GM12875 (cell line): ENCODE results near the gene HRH2.
A peak's percentile ranks its signal among the peaks of the same experiment; 100 is the strongest.

Experiments used
- H3K4me3 ChIP-seq: one replicate; pipeline ENCODE4 v1.5.1; 2011; ENCODE audit warnings: low read depth, low read length, control low read depth
- TF ChIP-seq, protein P1 (sequence below): IDR thresholded peaks from 2 replicates; pipeline ENCODE4 v1.5.1; 2011; ENCODE audit warnings: low read depth, mild to moderate bottlenecking, control low read depth, inconsistent platforms, low read length, moderate library complexity, borderline replicate concordance; ENCODE audit not compliant: insufficient read depth

Gene HRH2

DNA sequence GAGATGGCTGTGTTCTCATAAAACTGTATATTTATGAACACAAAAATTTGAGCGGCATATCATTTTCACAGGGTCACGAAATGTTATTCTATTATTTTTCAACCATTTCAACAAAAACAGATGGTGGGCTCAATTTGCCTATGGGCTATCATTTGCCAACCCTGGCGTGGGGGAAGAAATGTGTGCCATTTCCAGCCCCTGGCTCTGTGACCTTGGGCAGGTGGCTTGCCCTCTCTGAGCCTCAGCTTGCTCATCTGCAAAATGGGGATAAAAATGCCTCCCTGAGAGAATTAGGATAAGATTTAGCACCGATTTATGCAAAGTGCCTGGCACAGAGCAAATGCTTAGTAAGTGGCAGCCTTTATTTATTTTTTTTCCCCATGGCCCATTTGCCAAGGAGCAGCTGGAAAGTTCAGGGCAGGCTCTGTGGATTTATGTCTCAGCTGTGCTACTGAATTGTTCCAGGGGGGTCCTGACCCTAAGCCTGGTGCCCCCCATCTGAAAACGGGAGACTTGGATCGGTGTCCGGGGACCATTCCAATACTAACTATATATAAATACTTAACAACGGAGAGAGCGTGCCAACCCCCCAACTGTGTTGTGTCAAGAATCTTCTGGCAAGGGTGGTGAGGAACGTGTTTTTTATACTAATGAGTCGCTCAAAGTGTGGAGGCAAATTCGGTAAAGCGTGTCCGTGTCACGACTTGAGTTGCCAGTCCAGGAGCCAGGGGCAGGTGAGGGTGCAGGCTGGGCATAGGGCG lies 34.5 kb downstream of the HRH2 start:
- TF ChIP-seq, protein P1, sequence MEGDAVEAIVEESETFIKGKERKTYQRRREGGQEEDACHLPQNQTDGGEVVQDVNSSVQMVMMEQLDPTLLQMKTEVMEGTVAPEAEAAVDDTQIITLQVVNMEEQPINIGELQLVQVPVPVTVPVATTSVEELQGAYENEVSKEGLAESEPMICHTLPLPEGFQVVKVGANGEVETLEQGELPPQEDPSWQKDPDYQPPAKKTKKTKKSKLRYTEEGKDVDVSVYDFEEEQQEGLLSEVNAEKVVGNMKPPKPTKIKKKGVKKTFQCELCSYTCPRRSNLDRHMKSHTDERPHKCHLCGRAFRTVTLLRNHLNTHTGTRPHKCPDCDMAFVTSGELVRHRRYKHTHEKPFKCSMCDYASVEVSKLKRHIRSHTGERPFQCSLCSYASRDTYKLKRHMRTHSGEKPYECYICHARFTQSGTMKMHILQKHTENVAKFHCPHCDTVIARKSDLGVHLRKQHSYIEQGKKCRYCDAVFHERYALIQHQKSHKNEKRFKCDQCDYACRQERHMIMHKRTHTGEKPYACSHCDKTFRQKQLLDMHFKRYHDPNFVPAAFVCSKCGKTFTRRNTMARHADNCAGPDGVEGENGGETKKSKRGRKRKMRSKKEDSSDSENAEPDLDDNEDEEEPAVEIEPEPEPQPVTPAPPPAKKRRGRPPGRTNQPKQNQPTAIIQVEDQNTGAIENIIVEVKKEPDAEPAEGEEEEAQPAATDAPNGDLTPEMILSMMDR: no peak
- H3K4me3 ChIP-seq: no peak overlapping the region

DNA sequence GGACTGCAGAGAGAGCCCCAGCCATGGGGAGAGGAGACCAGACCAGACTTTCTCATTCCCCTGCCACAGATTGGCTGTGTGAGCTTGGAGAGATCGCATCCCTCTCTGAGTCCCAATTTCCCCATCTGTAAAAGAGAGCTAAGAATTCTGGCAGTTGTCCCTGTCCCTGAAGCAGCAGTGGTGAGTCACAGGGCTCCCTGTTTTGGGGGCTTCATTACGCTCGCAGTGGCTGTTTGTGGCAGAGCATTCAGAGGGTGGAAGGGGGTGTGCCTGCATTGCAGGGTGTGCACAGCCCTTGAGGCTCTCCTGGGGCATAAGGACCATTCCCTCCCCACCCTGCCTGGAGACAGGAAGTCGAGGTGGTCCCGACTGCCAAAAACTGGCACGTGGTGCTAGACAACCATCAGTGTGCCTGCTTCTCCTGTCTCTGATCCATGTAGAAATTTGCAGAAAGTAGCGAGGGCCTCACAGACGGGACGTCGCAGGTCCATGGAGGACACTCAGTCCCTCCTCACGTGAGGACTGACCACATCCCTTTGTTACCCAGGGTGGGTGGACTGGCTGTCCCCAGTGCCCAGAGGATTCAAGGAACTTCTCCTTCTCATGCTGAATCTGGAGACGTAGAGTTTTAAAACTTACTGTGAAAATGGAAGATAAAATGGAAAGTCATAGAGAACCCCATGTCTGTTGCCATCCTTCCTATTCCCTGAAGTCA lies 35.3 kb downstream of the HRH2 start:
- TF ChIP-seq, protein P1: no peak

GRCh38 chr5:175693741-175694140 lies 35.9 kb downstream of the HRH2 start:
- TF ChIP-seq, protein P1: no peak

More for the DNA sequence above, 35.3 kb downstream of the HRH2 start:
- H3K4me3 ChIP-seq: no peak overlapping the region

GRCh38 chr5:175694371-175695160 lies 36.7 kb downstream of the HRH2 start:
- TF ChIP-seq, protein P1: no peak

More at GRCh38 chr5:175693741-175694140, 35.9 kb downstream of the HRH2 start:
- no peak overlapping the region for H3K4me3 ChIP-seq

DNA sequence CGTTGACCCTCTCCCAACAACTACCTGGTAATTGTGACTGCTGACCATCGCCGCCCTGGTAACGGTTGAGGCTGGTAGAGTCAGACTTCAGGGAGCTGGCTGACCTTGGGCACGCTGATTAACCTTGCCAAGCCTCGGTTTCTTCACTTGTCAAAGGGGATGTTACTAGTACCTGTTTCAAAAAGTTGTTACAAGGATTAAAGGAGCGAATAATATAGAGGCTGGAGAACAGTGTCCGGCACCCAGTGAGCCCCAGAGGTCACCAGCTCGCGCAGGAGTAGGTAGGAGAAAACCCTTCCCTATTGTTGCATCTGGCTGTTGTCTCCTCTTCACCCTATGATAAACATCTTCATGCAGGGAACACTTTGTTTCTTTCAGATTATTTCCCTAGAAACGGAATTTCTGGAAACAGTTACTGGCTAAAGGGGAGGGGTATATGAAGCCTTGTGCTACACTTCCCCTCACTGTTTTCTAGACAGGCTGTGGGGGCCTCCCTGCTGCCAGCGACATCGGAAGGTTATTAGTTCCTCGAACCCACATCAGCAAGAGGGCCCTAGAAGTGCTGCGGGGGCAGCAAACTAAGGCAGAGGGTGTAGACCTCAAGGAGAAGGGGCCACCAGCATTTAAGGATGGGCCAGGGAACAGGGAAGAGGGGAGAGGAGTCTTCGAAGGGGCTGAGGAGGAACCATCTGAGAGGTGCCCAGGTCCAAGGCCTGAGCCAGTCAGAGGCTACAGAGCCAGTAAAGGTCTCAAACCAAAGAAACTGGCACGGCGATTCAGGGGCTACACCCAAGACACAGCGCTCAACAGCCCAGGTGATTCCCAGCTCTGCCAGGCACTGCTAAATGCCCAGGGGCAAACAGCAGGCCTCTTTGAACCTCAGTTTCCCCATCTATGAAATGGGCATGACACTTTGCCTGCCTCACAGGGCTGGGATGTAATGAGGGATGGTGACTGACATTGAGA lies 37.6 kb downstream of the HRH2 start:
- no peak overlapping the region for H3K4me3 ChIP-seq
- TF ChIP-seq, protein P1: no peak

More at GRCh38 chr5:175694371-175695160, 36.7 kb downstream of the HRH2 start:
- H3K4me3 ChIP-seq: no peak overlapping the region

GRCh38 chr5:175696139-175696854 lies 38.4 kb downstream of the HRH2 start:
- TF ChIP-seq, protein P1: peak; percentile 81
- H3K4me3 ChIP-seq: no peak overlapping the region
